ENCODE data around the gene MACROD2. TPM values are rescaled to one million over a fixed set of nuclear protein-coding genes. Genes with fewer than 3 reads are reported as not detected.

The MACROD2 gene
- total RNA-seq, 2 donors from 2014 or later: 0.94 to 10.4 TPM

DNA sequence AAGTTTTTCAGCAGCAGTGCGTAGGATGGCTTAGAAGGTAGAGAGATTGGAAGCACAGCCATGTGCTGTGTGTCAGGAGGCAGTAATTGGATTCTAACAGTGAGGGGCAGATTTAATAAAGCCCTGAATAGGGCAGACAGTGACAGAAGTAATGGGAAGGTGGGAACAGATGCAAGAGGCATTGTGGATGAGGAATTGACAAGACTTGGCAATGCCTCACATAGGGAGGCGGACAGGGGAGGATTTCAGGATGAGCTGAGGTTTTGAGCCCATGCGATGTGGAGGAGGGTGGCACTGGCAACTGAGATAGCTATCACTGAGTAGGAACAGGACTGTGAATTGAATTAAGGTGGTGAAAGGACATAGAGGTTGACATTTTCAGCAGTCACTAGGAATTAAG, 604.3 kb downstream of the MACROD2 start:
- Histone ChIP-seq H3K27ac (no peak overlapping the region), H3K27me3 (no peaks in the 10 kb centered on the region), H3K36me3 (no peaks in the 10 kb centered on the region), H3K4me3 (no peak overlapping the region), H3K4me1 (no peaks in the 10 kb centered on the region), H3K9me3 (no peaks in the 10 kb centered on the region)
- TF ChIP-seq, protein P1, sequence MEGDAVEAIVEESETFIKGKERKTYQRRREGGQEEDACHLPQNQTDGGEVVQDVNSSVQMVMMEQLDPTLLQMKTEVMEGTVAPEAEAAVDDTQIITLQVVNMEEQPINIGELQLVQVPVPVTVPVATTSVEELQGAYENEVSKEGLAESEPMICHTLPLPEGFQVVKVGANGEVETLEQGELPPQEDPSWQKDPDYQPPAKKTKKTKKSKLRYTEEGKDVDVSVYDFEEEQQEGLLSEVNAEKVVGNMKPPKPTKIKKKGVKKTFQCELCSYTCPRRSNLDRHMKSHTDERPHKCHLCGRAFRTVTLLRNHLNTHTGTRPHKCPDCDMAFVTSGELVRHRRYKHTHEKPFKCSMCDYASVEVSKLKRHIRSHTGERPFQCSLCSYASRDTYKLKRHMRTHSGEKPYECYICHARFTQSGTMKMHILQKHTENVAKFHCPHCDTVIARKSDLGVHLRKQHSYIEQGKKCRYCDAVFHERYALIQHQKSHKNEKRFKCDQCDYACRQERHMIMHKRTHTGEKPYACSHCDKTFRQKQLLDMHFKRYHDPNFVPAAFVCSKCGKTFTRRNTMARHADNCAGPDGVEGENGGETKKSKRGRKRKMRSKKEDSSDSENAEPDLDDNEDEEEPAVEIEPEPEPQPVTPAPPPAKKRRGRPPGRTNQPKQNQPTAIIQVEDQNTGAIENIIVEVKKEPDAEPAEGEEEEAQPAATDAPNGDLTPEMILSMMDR (IDR thresholded peaks at IDR 0.05): no peak
- DNase-seq (ENCODE audit: low spot score): no peak

DNA sequence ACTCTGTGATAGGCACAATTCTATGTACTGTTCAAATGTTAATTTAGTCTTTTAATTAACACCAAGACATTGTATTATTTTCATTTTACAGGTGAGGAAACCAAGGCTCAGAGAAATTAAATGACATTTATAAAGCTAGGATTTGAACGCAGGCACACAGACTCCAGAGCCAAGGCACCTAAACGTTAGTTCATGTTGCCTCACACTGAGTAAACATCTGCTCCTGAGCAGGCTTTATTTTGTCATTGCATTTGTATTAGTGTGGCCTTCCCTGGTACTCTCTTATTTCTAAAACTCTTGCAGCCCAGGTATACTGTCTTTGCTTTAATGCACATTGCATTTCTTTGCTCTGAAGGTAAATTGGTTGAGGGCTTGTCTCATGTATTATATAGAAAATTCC, 605.2 kb downstream of the MACROD2 start:
- TF ChIP-seq, protein P1 (IDR thresholded peaks at IDR 0.05): no peak
- H3K36me3 ChIP-seq: no peaks in the 10 kb centered on the region
- no peaks in the 10 kb centered on the region for H3K27me3 ChIP-seq
- no peak overlapping the region for H3K27ac ChIP-seq
- H3K4me1 ChIP-seq: no peaks in the 10 kb centered on the region
- H3K9me3 ChIP-seq: no peaks in the 10 kb centered on the region
- H3K4me3 ChIP-seq: no peak overlapping the region
- no peak for DNase-seq (ENCODE audit: low spot score)

GRCh38 chr20:14604143-14604542, 608.8 kb downstream of the MACROD2 start:
- no peak overlapping the region for H3K27ac ChIP-seq

GRCh38 chr20:14609328-14610221, 614.3 kb downstream of the MACROD2 start:
- no peak overlapping the region for H3K27ac ChIP-seq
- no peaks in the 10 kb centered on the region for H3K27me3 ChIP-seq
- no peaks in the 10 kb centered on the region for H3K4me1 ChIP-seq
- no peak overlapping the region for H3K4me3 ChIP-seq
- no peaks in the 10 kb centered on the region for H3K9me3 ChIP-seq
- TF ChIP-seq, protein P1 (IDR thresholded peaks at IDR 0.05): no peak
- no peak for DNase-seq (ENCODE audit: low spot score)
- no peaks in the 10 kb centered on the region for H3K36me3 ChIP-seq

More at GRCh38 chr20:14604143-14604542, 608.8 kb downstream of the MACROD2 start:
- Histone ChIP-seq H3K4me1 (no peaks in the 10 kb centered on the region), H3K9me3 (no peaks in the 10 kb centered on the region), H3K27me3 (no peaks in the 10 kb centered on the region), H3K4me3 (no peak overlapping the region), H3K36me3 (no peaks in the 10 kb centered on the region)
- no peak for DNase-seq (ENCODE audit: low spot score)
- TF ChIP-seq, protein P1 (IDR thresholded peaks at IDR 0.05): no peak

- TF ChIP-seq, protein P1 (IDR thresholded peaks at IDR 0.05): no peak
- Histone ChIP-seq H3K27me3 (no peaks in the 10 kb centered on the region), H3K36me3 (no peaks in the 10 kb centered on the region)
Measured at GRCh38 chr20:14611479-14611878, 616.2 kb downstream of the MACROD2 start.

More at GRCh38 chr20:14611479-14611878, 616.2 kb downstream of the MACROD2 start:
- Histone ChIP-seq H3K4me1 (no peaks in the 10 kb centered on the region), H3K9me3 (no peaks in the 10 kb centered on the region), H3K27ac (no peak overlapping the region), H3K4me3 (no peak overlapping the region)
- no peak for DNase-seq (ENCODE audit: low spot score)

Data from right atrium auricular region (tissue), 2 donors.